Activated T-cell treated with anti-CD3 and anti-CD28 coated beads, Interleukin-2, amount 50 U/mL, for 48 hours (primary cell): ENCODE measurements around the gene ANO8.
A peak's percentile ranks its signal among the peaks of the same experiment; 100 is the strongest.
"Not testable (repeated sequence)": the region's sequence is repeated elsewhere in the genome, so short reads cannot be mapped to it uniquely, and the experiment has no call there.

Source experiments
- DNase-seq, 2 experiments: peaks; one replicate each; pipeline ENCODE4 v3.0.0-alpha.2; 2020

Gene ANO8

GRCh38 chr19:17286263-17286662, 48.4 kb downstream of the ANO8 start:
- DNase-seq = no peak

DNA sequence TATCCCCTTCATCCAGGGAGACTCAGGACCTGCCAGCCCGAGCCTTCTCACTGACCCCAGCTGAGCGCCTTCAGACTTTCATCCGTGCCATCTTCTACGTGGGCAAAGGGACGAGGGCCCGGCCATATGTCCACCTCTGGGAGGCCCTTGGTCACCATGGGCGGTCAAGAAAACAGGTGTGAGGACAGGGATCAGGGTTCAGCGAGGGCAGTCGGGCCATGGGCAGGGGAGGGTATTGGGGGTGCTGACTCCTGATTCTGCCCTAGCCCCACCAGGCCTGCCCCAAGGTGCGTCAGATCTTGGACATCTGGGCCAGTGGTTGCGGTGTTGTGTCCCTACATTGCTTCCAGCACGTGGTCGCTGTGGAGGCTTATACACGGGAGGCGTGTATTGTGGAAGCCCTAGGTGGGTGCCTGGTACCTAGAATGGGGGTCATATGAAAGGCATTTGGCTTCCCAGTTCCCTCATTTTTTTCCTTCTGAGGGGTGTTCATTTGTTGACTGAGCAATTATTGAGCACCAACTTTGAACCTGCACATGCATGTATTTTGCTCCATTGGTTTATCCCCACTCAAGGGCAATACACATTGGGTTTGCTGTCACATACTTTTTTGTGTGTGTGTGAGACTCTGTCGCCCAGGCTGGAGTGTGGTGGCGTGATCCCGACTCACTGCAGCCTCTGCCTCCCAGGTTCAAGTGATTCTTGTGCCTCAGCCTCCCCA, 49.1 kb downstream of the ANO8 start:
- DNase-seq = no peak

DNA sequence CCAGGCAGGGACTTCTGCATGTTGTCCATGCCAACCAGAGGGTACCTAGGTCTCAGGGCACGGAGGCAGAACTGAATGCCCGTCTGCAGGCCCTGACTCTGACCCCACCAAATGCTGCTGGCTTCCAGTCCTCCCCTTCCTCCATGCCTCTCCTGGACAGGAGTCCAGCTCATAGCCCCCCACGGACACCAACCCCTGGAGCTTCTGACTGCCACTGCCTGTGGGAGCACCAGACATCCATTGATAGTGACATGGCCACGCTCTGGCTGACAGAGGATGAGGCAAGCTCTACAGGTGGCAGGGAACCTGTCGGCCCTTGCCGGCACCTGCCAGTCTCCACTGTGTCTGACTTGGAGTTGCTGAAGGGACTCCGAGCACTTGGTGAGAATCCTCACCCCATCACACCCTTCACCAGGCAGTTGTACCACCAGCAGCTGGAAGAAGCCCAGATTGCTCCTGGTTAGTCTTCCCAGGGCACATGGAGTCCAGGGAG, 51.1 kb downstream of the ANO8 start:
- no peak for DNase-seq

GRCh38 chr19:17282488-17283125, 52.0 kb downstream of the ANO8 start:
- peak; percentile 84 to 89 for DNase-seq

DNA sequence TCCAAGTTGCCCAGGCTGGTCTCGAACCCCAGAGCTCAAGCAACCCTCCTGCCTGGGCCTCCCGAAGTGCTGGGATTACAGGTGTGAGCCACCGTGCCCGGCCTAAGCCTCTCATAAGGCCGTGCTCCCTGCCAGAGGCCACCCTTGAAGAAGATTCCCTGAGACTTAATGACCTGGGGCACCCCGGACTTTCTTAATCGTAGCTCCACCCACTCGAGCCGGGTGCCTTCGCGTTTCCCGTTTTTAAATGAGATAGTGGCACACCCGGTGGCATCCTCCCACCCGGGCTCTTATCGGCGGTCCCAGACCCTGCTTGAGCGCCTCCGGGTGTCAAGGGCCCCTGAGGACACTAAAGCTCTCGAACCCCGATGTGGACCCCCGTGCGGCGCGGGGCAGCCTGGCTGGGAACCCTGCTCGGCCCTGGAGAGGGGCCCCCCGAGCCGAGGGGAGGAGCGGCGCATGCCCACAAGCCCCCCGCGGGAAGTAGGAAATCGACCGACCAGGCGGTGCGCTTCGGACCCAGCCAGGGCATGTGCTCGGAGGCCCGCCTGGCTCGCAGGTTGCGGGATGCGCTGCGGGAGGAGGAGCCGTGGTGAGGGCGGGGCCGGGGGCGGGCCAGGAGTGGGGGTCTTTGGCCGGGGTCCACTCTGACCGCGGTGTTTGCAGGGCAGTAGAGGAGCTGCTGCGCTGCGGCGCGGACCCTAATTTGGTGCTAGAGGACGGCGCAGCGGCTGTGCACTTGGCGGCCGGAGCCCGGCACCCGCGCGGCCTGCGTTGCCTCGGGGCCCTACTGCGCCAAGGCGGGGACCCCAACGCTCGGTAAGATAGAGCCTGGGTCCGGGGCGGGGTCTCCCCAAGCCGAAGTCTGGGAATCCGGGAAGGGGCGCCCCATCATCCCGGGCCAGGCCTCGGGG, 53.0 kb downstream of the ANO8 start, which contains the start of gene ANKLE1:
Gene ANKLE1, plus strand, starts transcription at position 511 of the 914 bp plus-strand sequence. Its CDS starts 20 bp downstream, at position 531.
- DNase-seq = peak; percentile 58 to 68

DNA sequence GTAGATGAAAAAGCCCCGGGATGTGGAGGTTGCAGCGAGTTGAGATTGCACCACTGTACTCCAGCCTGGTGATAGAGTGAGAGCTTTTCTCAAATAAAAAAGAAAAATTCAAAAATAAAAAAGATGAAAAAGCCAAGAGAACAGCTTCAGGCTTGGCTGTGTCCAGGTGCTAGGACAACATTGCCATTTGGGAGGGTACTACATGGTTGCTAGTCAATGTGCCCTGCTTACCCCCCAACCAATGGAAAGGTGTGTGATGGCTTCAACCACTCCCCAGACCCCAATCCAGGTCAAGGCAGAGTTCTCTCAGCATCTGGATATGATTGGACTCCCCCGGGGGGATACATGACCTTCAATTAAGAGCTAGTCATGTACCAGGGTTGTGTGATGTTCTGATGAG, 55.2 kb downstream of the ANO8 start:
- DNase-seq = no peak

DNA sequence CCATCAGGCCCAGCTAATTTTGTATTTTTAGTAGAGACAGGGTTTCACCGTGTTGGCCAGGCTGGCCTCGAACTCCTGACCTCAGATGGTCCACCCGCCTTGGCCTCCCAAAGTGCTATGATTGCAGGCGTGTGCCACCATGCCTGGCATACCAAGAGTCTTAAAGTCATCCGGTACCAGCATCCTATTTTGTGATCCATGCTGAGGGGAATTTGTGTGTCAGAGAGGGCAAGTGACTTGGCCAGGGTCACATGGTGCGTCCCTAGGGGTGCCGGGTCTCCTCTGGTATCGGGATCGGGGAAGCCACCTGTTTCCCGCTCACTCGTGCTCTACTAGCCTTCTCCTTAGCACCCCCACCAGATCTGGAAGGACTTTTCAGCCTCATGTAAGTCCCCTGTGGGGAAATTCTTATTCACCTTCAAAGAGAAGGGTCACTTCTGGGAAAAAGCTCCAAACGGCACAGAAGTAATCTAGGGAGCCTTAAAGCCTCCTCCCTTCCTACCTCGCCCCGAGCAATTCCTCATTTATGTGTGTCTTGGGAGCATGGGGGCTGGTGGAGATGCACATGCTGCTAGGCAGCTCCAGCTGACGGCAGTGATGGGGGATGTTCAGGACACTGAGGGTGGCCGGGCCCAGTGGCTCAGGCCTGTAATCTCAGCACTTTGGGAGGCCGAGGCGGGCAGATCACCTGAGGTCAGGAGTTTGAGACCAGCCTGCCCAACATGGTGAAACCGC, 59.0 kb downstream of the ANO8 start:
- DNase-seq = no peak

GRCh38 chr19:17274892-17275291, 59.8 kb downstream of the ANO8 start:
- not testable (repeated sequence) for DNase-seq
